GM12865 (cell line): Measurements from ENCODE around the gene AGFG1.

ENCODE experiments used
- DNase-seq: peaks from one replicate; pipeline ENCODE4 v3.0.0; 2010; ENCODE audit warnings: low read depth
- H3K4me3 ChIP-seq: 2 replicates; pipeline ENCODE4 v1.5.1; 2011; ENCODE audit warnings: mild to moderate bottlenecking, low read depth, low read length, control low read depth
- TF ChIP-seq, protein P1 (sequence below): IDR thresholded peaks from 2 replicates; pipeline ENCODE4 v1.5.1; 2011; ENCODE audit warnings: low read length, control low read depth, low read depth, inconsistent platforms; ENCODE audit not compliant: insufficient read depth; ENCODE audit errors: missing control alignments

The AGFG1 gene

DNA sequence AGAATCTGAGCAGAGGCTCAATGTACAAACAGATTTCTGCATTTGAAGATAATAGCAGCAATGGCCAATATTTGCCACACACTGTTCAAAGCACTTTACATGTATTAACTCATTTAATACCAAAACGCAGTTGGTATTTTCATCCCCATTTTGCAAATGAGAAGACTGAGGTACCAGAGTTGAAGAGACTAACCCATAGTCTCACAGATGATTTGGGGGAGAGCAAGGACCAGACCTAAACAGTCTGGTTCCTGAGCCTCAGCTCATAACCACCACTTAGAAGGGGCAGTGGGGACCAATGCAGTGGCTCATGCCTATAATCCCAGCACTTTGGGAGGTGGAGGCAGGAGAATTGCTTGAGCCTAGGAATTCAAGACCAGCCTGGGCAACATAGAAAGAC, 18.1 kb upstream of the AGFG1 start:
- TF ChIP-seq, protein P1, sequence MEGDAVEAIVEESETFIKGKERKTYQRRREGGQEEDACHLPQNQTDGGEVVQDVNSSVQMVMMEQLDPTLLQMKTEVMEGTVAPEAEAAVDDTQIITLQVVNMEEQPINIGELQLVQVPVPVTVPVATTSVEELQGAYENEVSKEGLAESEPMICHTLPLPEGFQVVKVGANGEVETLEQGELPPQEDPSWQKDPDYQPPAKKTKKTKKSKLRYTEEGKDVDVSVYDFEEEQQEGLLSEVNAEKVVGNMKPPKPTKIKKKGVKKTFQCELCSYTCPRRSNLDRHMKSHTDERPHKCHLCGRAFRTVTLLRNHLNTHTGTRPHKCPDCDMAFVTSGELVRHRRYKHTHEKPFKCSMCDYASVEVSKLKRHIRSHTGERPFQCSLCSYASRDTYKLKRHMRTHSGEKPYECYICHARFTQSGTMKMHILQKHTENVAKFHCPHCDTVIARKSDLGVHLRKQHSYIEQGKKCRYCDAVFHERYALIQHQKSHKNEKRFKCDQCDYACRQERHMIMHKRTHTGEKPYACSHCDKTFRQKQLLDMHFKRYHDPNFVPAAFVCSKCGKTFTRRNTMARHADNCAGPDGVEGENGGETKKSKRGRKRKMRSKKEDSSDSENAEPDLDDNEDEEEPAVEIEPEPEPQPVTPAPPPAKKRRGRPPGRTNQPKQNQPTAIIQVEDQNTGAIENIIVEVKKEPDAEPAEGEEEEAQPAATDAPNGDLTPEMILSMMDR: no peak
- no peak overlapping the region for H3K4me3 ChIP-seq
- DNase-seq: no peak

DNA sequence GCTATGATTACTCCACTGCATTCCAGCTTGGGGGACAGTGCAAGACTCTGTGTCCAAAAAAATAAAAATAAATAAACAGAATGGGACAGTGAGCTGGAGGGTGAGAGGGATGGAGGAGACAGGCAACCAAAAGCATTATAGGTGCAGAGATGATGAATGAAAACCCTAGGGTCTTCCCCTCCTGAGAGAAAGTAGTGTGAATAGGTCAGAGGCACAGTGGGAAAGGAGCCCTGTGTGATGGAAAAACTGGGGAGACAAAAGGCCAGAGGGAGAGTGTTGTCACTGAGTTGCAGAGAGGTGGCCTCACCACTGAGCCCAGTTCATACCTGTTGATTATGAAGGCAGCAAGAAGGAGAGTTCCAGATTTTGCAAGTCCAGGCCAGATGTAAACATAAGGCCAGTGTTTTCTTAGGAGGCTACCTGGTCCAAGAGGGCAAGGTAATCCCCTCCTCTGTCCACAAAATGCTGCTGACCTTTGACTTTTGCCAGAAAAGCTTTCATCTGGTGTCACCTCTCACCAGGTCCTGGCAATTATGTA, 17.6 kb upstream of the AGFG1 start:
- DNase-seq: no peak
- TF ChIP-seq, protein P1: no peak
- no peak overlapping the region for H3K4me3 ChIP-seq

DNA sequence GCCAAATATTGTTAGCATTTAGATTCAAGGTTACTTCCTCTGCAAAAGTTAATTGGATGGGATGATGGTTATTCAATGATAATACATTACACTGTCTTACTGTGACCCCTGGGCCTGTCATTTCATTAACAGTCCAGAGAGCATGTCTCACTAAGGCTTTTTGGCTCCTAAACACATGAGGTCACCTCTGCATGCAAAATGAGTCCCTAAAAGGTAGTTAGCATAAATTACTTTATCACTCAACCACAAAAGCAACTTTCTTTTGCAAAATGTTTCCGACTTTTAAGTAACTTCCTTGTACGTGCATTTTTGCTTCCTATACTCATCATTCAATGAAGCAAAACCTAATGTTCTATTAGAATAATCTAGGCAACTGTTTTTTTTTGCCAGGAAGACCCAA, 16.8 kb upstream of the AGFG1 start:
- TF ChIP-seq, protein P1: no peak
- H3K4me3 ChIP-seq: no peak overlapping the region
- no peak for DNase-seq

DNA sequence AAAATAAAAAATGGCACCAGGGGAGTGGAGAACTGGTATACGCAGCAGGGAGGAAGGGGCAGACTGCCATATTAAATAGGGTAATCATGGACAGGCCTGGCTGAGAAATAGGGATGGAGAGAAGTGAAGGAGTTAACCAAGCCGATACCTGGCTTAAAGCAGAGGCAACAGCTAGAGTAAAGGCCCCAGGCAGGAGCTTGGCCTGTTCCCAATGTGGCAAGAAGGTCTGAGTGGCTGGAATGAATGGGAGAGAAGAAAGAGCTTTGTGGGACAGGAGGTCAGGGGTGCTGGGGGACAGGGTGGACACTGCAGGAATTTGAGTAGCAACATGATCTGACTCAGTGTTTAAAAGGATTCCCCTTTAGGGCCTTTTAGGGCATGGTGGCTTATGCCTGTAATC, 15.9 kb upstream of the AGFG1 start:
- TF ChIP-seq, protein P1: no peak
- no peak for DNase-seq
- H3K4me3 ChIP-seq: no peak overlapping the region

DNA sequence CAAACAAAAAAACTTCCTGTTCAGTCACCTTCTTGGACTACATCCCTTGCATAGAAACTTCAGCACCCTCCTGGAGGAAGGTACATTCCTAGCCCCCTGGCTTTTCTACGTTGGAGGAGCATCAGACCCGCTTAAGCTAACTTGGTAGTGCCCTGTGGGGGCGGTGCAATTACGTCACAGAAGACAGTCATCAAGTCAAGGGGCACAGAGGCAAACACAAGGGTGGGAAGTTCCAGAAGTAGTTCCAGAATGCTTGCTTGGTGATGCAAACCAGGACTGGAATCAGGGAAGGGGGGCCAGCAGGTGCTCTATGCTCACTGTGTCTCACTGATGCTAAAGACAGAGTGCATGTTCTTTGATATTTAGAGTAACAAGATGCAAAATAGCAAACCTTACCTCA, 15.2 kb upstream of the AGFG1 start:
- TF ChIP-seq, protein P1: no peak
- no peak overlapping the region for H3K4me3 ChIP-seq
- no peak for DNase-seq

DNA sequence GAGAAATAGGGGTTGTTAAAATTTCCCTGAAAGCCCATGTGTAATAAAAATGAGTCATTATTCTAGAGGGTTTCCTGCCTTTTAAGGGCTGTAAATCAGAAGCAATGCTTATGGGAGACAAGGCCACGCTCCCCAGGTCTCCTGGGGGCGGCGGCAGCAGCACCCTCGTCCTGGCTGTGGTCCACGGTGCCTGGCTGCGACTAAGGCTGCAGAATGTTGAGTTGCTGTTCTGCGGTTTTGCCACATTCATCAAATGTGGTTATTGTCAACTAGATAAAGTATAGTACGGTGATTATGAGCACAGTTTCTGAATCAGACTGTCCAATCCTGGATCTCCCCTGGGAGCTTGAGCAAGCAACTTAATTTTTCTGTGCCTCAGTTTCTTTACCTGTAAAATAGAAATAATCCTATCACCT, 11.9 kb upstream of the AGFG1 start:
- H3K4me3 ChIP-seq: no peak overlapping the region; the same call in 1 of the 2 replicates
- TF ChIP-seq, protein P1: no peak
- DNase-seq: peak; percentile 83

DNA sequence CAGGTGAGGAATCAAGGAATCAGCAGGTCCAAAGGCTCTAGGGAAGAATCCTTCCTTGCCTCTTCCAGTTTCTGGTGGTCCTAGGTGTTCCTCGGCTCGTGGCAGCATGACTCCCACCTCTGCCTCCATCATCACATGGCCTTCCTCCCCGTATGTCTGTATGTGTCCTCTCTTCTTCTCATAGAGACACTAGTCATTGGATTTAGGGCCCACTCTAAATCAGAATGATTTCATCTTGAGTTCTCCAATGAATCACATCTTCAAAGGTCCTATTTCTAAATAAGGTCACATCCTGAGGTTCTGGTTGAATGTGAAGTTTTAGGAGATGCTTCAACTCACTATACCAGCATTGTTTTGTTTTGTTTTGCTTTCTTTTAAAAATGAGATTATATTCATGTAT, 11.1 kb upstream of the AGFG1 start:
- DNase-seq: no peak
- no peak overlapping the region for H3K4me3 ChIP-seq
- TF ChIP-seq, protein P1: no peak
